ENCODE measurements around the gene POLR2E. TPM values are rescaled to one million over a fixed set of nuclear protein-coding genes. Genes with fewer than 3 reads are reported as not detected.
"Not testable (repeated sequence)": the region's sequence is repeated elsewhere in the genome, so short reads cannot be mapped to it uniquely, and the experiment has no call there.

POLR2E gene
- total and polyA plus RNA-seq, 11 donors, result 116 to 220 (median 139) TPM

DNA sequence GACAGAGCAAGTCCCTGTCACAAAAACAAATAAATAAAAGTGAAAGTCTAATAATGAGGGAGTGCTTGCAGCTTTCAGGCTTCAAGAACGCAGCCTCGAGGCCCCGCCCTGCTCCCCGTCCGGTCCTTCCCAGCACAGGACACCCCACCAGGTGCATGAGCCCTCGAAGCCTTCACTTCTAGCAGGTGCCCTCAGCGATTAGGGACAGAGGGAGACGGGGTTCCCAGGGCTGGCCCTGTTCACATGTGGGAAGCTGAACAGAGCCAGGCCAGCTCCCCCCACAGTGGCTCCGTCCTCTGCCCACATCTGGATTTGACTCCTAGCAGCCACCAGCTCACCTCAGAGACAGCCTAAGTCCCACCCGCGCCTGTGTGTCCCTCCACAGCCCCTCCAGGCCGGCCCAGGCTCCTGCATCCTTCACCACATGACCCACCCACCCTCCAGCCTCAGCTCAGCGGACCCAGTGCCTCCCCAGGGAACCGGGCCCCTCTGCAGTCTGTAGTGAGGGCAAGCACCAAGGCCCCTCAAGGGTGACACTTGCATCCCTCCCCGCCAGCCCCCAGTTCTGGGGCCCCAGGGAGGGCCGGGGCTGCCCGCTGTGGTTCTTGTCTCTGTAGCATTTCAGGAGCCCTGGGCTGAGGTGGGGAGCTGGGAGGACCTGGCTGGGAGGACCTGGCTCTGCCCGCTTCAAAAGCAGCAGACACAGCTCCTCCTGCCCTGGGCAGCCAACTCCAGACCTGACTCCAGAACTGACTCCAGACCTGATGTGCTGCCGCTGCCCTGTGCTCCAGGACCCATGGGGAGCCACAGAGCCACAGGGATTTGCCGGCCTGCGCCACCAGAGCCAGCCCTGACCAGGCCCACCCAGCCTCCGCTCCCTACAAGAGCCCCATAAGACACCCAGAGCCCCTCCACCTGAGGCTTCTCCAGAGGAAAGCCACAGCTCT, 35.9 kb upstream of the POLR2E start:
- peak overlapping the region; percentile 42 to 96 (median 78) for H3K4me3 ChIP-seq
- intact Hi-C loops (cut with DNase I), result loop anchor here in 5 of 10 donors (5.0 kb wide), 2 partner anchors 41 to 51 kb away; partner anchors contain the start of gene SBNO2 (in 4 of the 5)
- no peaks in the 10 kb centered on the region for H3K27me3 ChIP-seq
- 67 to 77% (median 72%) methylated on average over 21 to 22 of the region's 22 CpGs for WGBS, 4 donors
- peaks cover 11 to 84% (median 29%) of the 10 kb centered on the region in 12 donors for H3K4me1 ChIP-seq
- H3K9me3 ChIP-seq, result no peaks in the 10 kb centered on the region
- peak in 1 of 4 donors; percentile 2 for ATAC-seq
- no peak for DNase-seq
- H3K36me3 ChIP-seq, result peaks cover 4 to 53% (median 16%) of the 10 kb centered on the region in 9 donors
- peak overlapping the region; percentile 67 to 100 (median 92) for H3K27ac ChIP-seq
- TF ChIP-seq, protein P1, sequence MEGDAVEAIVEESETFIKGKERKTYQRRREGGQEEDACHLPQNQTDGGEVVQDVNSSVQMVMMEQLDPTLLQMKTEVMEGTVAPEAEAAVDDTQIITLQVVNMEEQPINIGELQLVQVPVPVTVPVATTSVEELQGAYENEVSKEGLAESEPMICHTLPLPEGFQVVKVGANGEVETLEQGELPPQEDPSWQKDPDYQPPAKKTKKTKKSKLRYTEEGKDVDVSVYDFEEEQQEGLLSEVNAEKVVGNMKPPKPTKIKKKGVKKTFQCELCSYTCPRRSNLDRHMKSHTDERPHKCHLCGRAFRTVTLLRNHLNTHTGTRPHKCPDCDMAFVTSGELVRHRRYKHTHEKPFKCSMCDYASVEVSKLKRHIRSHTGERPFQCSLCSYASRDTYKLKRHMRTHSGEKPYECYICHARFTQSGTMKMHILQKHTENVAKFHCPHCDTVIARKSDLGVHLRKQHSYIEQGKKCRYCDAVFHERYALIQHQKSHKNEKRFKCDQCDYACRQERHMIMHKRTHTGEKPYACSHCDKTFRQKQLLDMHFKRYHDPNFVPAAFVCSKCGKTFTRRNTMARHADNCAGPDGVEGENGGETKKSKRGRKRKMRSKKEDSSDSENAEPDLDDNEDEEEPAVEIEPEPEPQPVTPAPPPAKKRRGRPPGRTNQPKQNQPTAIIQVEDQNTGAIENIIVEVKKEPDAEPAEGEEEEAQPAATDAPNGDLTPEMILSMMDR (IDR thresholded peaks at IDR 0.05), result no peak
- TF ChIP-seq POLR2A (IDR thresholded peaks at IDR 0.05), result no peak

DNA sequence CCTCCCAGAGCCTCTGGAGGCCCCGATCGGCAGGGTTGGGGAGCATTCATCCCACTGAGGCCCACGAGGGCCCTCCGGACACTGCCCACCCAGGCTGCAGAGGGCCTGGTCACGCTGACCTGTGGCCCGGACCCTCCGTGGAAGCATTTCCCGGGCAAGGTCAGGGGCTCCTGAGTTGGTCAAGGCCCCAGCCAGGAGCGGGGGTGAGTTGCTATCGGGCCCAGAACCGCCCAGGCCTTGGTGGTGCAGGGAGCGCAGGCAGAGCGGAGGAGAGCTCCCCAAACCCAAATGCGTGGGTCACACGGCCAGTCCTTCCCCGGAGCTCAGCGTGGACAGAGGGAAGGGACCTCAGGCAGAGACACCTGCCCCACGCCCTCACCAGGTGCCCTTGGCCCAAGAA, 34.4 kb upstream of the POLR2E start:
- Histone ChIP-seq H3K4me3 (peak overlapping the region in 1 of 12 donors; percentile 96), H3K4me1 (peaks cover 11 to 75% (median 24%) of the 10 kb centered on the region in 12 donors), H3K36me3 (peaks cover 4 to 62% (median 29%) of the 10 kb centered on the region in 9 donors), H3K27me3 (no peaks in the 10 kb centered on the region), H3K27ac (no peak overlapping the region), H3K9me3 (no peaks in the 10 kb centered on the region)
- TF ChIP-seq, protein P1 (IDR thresholded peaks at IDR 0.05), result no peak
- TF ChIP-seq POLR2A (IDR thresholded peaks at IDR 0.05), result no peak
- no peak for ATAC-seq
- intact Hi-C loops (cut with DNase I), result loop anchor here in 1 of 10 donors (5.0 kb wide), 1 partner anchor 48 kb away; no protein-coding TSS in a partner anchor
- WGBS, 4 donors, result 92 to 97% (median 95%) methylated on average over 12 to 18 of the region's 18 CpGs
- DNase-seq, result no peak

DNA sequence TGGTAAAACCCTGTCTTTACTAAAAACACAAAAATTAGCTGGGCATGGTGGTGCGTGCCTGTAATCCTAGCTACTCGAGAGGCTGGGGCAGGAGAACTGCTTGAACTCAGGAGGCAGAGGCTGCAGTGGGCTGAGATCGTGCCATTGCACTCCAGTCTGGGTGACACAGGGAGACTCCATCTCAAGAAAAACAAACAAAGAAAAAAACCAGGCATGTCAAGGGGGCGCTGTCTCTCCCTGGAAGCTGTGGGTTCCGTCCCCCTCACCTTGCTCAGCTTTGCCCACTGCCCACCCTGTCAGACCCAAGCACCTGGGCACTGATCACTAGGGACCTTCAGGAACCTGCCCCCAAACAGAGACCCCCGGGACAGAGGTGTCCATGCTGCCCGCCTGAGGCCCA, 33.9 kb upstream of the POLR2E start:
- Histone ChIP-seq H3K4me1 (peaks cover 11 to 71% (median 24%) of the 10 kb centered on the region in 12 donors), H3K36me3 (peaks cover 4 to 67% (median 33%) of the 10 kb centered on the region in 9 donors)
- H3K27ac ChIP-seq, H3K4me3 ChIP-seq, DNase-seq, H3K9me3 ChIP-seq, ATAC-seq, H3K27me3 ChIP-seq: not testable (repeated sequence)
- intact Hi-C loops (cut with DNase I), result loop anchor here in 1 of 10 donors (5.0 kb wide), 1 partner anchor 48 kb away; no protein-coding TSS in a partner anchor
- 96 to 98% (median 97%) methylated on average over 6 to 7 of the region's 7 CpGs for WGBS, 4 donors

DNA sequence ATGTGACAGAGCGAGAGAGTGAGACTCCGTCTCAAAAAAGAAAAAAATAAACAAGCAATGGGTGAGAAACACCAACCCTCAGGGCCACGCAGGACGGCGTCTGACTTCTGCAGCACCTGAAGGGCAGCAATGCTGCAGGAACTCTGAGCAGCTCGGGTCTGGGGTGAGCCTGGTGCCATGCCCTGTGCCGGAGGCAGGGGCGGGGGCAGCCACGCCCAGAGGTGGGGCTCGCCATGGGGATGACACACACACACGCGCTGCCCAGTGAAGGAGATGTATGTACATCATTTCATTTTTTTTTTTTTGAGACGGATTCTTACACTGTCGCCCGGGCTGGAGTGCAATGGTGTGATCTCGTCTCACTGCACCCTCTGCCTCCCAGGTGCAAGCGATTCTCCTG, 32.9 kb upstream of the POLR2E start:
- WGBS, 4 donors, result 91 to 98% (median 96%) methylated on average over 17 of the region's 17 CpGs
- Histone ChIP-seq H3K27ac (no peak overlapping the region), H3K27me3 (no peaks in the 10 kb centered on the region), H3K36me3 (peaks cover 4 to 76% (median 43%) of the 10 kb centered on the region in 9 donors), H3K4me3 (no peak overlapping the region), H3K9me3 (no peaks in the 10 kb centered on the region), H3K4me1 (peaks cover 11 to 63% (median 24%) of the 10 kb centered on the region in 12 donors)
- no peak for TF ChIP-seq POLR2A (IDR thresholded peaks at IDR 0.05)
- TF ChIP-seq, protein P1 (IDR thresholded peaks at IDR 0.05), result no peak
- DNase-seq, result no peak
- intact Hi-C loops (cut with DNase I), result loop anchor here in 1 of 10 donors (5.0 kb wide), 1 partner anchor 49 kb away; no protein-coding TSS in a partner anchor
- no peak for ATAC-seq
